SH-SY5Y (cell line): Measurements from ENCODE around the gene NUP50.

Source experiments
- GATA2 ChIP-seq: IDR thresholded peaks from 2 replicates; pipeline ENCODE4 v1.6.1; 2011; ENCODE audit warnings: mild to moderate bottlenecking, low read depth, low read length
- GATA3 ChIP-seq: IDR thresholded peaks from 2 replicates; pipeline ENCODE4 v1.6.1; 2011; ENCODE audit warnings: low read depth, mild to moderate bottlenecking, low read length, moderate library complexity

GRCh38 chr22:45206233-45206632 lies 42.5 kb downstream of the NUP50 start:
- no peak for TF ChIP-seq GATA2
- no peak for TF ChIP-seq GATA3
